Measurements from ENCODE around the gene C10orf95.

C10orf95 gene

GRCh38 chr10:102420714-102421506 is 30.4 kb downstream of the C10orf95 start, which contains the start of gene FBXL15 (continued):
- TF ChIP-seq ATF2 (tag by site-specific recombination; IDR thresholded peaks at IDR 0.05; ENCODE audit: low read depth): no peak
- TF ChIP-seq ZNF266 (tag by site-specific recombination; IDR thresholded peaks at IDR 0.05; ENCODE audit: low read depth): no peak
- peak; percentile 70; the same call in 1 of the 2 replicates for TF ChIP-seq ZNF10 (tag by site-specific recombination; IDR thresholded peaks at IDR 0.05)
- TF ChIP-seq ZNF610 (tag by site-specific recombination; IDR thresholded peaks at IDR 0.05; ENCODE audit: borderline replicate concordance): peak; percentile 88; the same call in 1 of the 2 replicates
- TF ChIP-seq ZSCAN23 (tag by site-specific recombination; IDR thresholded peaks at IDR 0.05): peak; percentile 92
- TF ChIP-seq, protein P1, sequence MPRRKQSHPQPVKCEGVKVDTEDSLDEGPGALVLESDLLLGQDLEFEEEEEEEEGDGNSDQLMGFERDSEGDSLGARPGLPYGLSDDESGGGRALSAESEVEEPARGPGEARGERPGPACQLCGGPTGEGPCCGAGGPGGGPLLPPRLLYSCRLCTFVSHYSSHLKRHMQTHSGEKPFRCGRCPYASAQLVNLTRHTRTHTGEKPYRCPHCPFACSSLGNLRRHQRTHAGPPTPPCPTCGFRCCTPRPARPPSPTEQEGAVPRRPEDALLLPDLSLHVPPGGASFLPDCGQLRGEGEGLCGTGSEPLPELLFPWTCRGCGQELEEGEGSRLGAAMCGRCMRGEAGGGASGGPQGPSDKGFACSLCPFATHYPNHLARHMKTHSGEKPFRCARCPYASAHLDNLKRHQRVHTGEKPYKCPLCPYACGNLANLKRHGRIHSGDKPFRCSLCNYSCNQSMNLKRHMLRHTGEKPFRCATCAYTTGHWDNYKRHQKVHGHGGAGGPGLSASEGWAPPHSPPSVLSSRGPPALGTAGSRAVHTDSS (tag by site-specific recombination; IDR thresholded peaks at IDR 0.05): peak; percentile 24; the same call in 1 of the 2 replicates
- no peak for TF ChIP-seq ZNF488 (tag by site-specific recombination; IDR thresholded peaks at IDR 0.05)
- 0 out of 2 replicates have a peak, but pooled peaks have one; percentile 30 for TF ChIP-seq ZNF624 (tag by site-specific recombination; IDR thresholded peaks at IDR 0.05)
- no peak for TF ChIP-seq TCF7L2 (IDR thresholded peaks at IDR 0.05; ENCODE audit: borderline replicate concordance, low read depth, low read length)
- TF ChIP-seq KLF7 (tag by site-specific recombination; IDR thresholded peaks at IDR 0.05; ENCODE audit: borderline replicate concordance): peak; percentile 80; the same call in 1 of the 2 replicates
- TF ChIP-seq, protein P2, sequence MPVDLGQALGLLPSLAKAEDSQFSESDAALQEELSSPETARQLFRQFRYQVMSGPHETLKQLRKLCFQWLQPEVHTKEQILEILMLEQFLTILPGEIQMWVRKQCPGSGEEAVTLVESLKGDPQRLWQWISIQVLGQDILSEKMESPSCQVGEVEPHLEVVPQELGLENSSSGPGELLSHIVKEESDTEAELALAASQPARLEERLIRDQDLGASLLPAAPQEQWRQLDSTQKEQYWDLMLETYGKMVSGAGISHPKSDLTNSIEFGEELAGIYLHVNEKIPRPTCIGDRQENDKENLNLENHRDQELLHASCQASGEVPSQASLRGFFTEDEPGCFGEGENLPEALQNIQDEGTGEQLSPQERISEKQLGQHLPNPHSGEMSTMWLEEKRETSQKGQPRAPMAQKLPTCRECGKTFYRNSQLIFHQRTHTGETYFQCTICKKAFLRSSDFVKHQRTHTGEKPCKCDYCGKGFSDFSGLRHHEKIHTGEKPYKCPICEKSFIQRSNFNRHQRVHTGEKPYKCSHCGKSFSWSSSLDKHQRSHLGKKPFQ (tag by site-specific recombination; IDR thresholded peaks at IDR 0.05): peak; percentile 60; the same call in 1 of the 2 replicates
- peak; percentile 93; the same call in 1 of the 2 replicates for TF ChIP-seq REPIN1 (tag by site-specific recombination; IDR thresholded peaks at IDR 0.05; ENCODE audit: low read depth)
- 0 out of 2 replicates have a peak, but pooled peaks have one; percentile 46 for TF ChIP-seq ZNF704 (tag by site-specific recombination; IDR thresholded peaks at IDR 0.05)
- no peak for TF ChIP-seq ZNF521 (tag by site-specific recombination; IDR thresholded peaks at IDR 0.05)
- TF ChIP-seq GLIS2 (tag by site-specific recombination; IDR thresholded peaks at IDR 0.05): no peak
- TF ChIP-seq ZNF16 (tag by site-specific recombination; IDR thresholded peaks at IDR 0.05; ENCODE audit: low read depth): no peak; the same call in 1 of the 2 replicates
- TF ChIP-seq ZNF561 (tag by site-specific recombination; IDR thresholded peaks at IDR 0.05; ENCODE audit: borderline replicate concordance): peak; percentile 93
- TF ChIP-seq ZNF600 (tag by site-specific recombination; IDR thresholded peaks at IDR 0.05): peak; percentile 99
- peak; percentile 82; the same call in 1 of the 2 replicates for TF ChIP-seq YY1 (tag by site-specific recombination; IDR thresholded peaks at IDR 0.05)
- TF ChIP-seq BCL11A (tag by site-specific recombination; IDR thresholded peaks at IDR 0.05; ENCODE audit: low read depth): peak; percentile 23; the same call in 1 of the 2 replicates
- TF ChIP-seq, protein P3, sequence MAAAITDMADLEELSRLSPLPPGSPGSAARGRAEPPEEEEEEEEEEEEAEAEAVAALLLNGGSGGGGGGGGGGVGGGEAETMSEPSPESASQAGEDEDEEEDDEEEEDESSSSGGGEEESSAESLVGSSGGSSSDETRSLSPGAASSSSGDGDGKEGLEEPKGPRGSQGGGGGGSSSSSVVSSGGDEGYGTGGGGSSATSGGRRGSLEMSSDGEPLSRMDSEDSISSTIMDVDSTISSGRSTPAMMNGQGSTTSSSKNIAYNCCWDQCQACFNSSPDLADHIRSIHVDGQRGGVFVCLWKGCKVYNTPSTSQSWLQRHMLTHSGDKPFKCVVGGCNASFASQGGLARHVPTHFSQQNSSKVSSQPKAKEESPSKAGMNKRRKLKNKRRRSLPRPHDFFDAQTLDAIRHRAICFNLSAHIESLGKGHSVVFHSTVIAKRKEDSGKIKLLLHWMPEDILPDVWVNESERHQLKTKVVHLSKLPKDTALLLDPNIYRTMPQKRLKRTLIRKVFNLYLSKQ (tag by site-specific recombination; IDR thresholded peaks at IDR 0.05; ENCODE audit: borderline replicate concordance): peak; percentile 66; the same call in 1 of the 2 replicates
- TF ChIP-seq GLI4 (tag by site-specific recombination; IDR thresholded peaks at IDR 0.05): peak; percentile 98
- TF ChIP-seq ZEB2 (tag by site-specific recombination; IDR thresholded peaks at IDR 0.05): peak; percentile 91
- no peak for TF ChIP-seq ZNF555 (tag by site-specific recombination; conservative IDR thresholded peaks at IDR 0.05)
- 0 out of 2 replicates have a peak, but pooled peaks have one; percentile 9 for TF ChIP-seq ZNF184 (tag by site-specific recombination; IDR thresholded peaks at IDR 0.05)
- TF ChIP-seq ZFP37 (tag by site-specific recombination; IDR thresholded peaks at IDR 0.05): peak; percentile 97; the same call in 1 of the 2 replicates
- peak; percentile 49; the same call in 1 of the 2 replicates for TF ChIP-seq ZBTB20 (tag by site-specific recombination; IDR thresholded peaks at IDR 0.05)
